ENCODE measurements around the gene HEATR1. TPM values are rescaled to one million over a fixed set of nuclear protein-coding genes. Genes with fewer than 3 reads are reported as not detected.

HEATR1 gene
- total and polyA plus RNA-seq, 3 experiments from 2014 or later, result 14.2 to 106 (median 101) TPM

DNA sequence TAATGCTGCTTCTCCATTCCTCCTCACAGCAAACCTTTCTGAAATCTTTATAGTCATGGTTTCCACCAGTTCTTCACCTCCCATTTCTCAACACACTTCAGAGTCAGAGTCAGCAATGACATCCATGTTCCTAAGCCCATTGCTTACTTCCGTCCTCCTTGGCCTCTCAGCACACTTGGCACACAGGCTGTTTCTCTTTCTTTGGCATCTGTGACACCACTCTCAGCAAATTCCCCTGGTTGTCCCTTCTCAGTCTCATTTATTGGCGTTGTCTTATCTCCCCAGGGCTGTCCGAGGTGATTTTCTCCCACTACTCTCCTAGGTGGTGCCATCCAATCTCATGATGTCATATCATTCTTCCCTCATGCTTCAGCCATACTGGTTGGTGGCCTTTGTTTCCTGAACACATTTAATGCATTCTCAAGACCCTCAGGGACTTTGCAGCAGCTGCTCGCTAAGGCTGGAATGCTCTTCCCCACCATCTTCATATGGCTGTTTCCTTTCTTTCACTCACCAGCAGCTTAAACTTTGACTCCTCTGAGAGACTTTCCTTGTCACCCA, 83.8 kb downstream of the HEATR1 start:
- H3K36me3 Mint-ChIP-seq, result peaks cover 0 to 13% (median 0%) of the 10 kb centered on the region in 3 donors
- peaks cover 0 to 2% of the 10 kb centered on the region in 2 donors for H3K27me3 Mint-ChIP-seq
- H3K4me3 ChIP-seq (ENCODE audit: low read length), result no peak overlapping the region
- peaks cover 13% of the 10 kb centered on the region for H3K4me1 ChIP-seq (ENCODE audit: insufficient read depth, low read length)
- ChIA-PET CTCF (interaction anchor here (1.2 kb wide), 1 partner anchor 12 kb away, joined by 3 read pairs; no protein-coding TSS in a partner anchor), POLR2A (no interaction called here)
- H3K9me3 Mint-ChIP-seq, result no peaks in the 10 kb centered on the region
- no peaks in the 10 kb centered on the region for H3K27me3 ChIP-seq (ENCODE audit: insufficient read depth, low read length, poor library complexity, severe bottlenecking)
- DNase-seq, result no peak
- peaks cover 41 to 63% (median 49%) of the 10 kb centered on the region in 3 donors for H3K4me1 Mint-ChIP-seq
- H3K4me3 Mint-ChIP-seq, result peak overlapping the region in 1 of 7 donors; percentile 98
- H3K27ac Mint-ChIP-seq, result peak overlapping the region in 2 of 8 donors; percentile 33 to 58
- no peaks in the 10 kb centered on the region for H3K36me3 ChIP-seq (ENCODE audit: insufficient read depth, low read length)
- no peak overlapping the region for H3K27ac ChIP-seq (ENCODE audit: low read depth, low read length)
- no peaks in the 10 kb centered on the region for H3K9me3 ChIP-seq (ENCODE audit: low read length)

DNA sequence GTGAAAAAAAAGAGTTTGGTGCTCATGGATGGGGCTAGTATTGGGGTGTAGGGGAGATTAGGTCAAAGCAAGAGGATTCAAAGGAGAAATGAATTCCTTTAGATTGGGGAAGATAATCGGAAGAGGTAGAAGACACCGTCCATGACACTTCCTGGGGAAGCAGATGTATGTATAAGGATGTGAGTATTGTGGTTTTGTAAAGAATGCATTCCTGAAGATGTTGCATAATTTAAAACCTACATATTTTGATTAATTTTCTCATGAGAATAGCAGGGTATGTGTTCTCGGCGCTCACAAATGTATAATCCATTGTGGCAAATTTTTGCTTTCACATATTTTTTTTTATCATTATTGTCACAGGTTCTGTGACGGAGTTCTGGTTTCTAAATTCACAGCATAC, 86.0 kb downstream of the HEATR1 start:
- peaks cover 0 to 2% (median 0%) of the 10 kb centered on the region in 3 donors for H3K36me3 Mint-ChIP-seq
- H3K4me1 ChIP-seq (ENCODE audit: insufficient read depth, low read length), result peaks cover 10% of the 10 kb centered on the region
- CTCF ChIA-PET, result interaction anchor here (2.4 kb wide), 1 partner anchor 10 kb away, joined by 8 read pairs; no protein-coding TSS in a partner anchor

DNA sequence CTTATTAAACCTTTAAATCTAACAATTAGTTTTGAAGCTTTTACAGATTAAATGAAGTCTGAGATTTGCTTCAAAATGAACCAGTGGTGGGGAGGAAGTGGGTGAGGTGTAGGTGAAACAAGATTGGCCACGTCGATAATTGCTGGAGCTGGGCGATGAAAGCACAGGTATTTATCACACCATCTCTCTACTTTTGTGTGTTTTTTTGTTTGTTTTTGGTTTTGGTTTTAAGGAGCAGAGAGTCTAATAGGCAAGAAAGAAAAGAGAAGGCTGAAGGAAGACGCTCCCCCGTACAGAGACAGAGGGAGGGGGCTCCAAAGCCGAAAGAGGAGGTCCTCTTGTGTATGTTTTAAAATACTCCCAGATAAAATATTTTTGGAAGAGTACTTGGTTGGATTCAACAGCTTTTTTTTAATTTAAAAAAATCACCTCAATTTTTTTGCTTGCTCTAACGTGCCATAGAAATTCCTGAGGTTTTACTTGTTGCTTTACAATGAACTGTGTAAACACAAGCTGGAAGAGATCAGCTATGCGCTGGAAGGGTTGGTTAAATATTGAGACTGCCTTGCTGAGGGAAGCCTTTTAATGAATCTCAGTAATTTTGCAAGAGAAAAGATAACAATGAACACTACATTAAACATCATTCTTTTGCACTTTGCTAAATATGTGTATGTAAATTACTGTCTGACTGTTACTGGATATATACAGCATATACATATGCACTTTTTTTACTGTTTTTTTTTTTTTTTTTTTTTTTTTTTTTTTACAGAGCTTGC, 87.2 kb downstream of the HEATR1 start:
- H3K4me1 Mint-ChIP-seq, result peaks cover 29 to 45% (median 33%) of the 10 kb centered on the region in 3 donors
- no peaks in the 10 kb centered on the region for H3K36me3 Mint-ChIP-seq
- Histone ChIP-seq H3K27me3 (ENCODE audit: insufficient read depth, low read length, poor library complexity, severe bottlenecking) (no peaks in the 10 kb centered on the region), H3K36me3 (ENCODE audit: insufficient read depth, low read length) (no peaks in the 10 kb centered on the region), H3K9me3 (ENCODE audit: low read length) (no peaks in the 10 kb centered on the region), H3K27ac (ENCODE audit: low read depth, low read length) (no peak overlapping the region), H3K4me3 (ENCODE audit: low read length) (peak overlapping the region; percentile 24), H3K4me1 (ENCODE audit: insufficient read depth, low read length) (peaks cover 7% of the 10 kb centered on the region)
- POLR2A ChIA-PET, result interaction anchor here (0.6 to 1.1 kb wide), 6 partner anchors 9 to 390 kb away, joined by 3 to 6 read pairs (median 4); no protein-coding TSS in a partner anchor
- H3K27me3 Mint-ChIP-seq, result no peaks in the 10 kb centered on the region
- peak overlapping the region; percentile 63 to 86 (median 77) for H3K4me3 Mint-ChIP-seq
- peak overlapping the region; percentile 78 to 97 (median 86) for H3K27ac Mint-ChIP-seq
- no peaks in the 10 kb centered on the region for H3K9me3 Mint-ChIP-seq
- DNase-seq, result peak in 4 of 5 donors; percentile 3 to 67 (median 44)
- CTCF ChIA-PET, result interaction anchor here (1.3 to 2.4 kb wide), 4 partner anchors 9 to 44 kb away, joined by 3 to 8 read pairs (median 4); no protein-coding TSS in a partner anchor

More for the DNA sequence above, 86.0 kb downstream of the HEATR1 start:
- peaks cover 34 to 55% (median 42%) of the 10 kb centered on the region in 3 donors for H3K4me1 Mint-ChIP-seq
- H3K36me3 ChIP-seq (ENCODE audit: insufficient read depth, low read length), result no peaks in the 10 kb centered on the region
- peak overlapping the region in 1 of 7 donors; percentile 47 for H3K4me3 Mint-ChIP-seq
- H3K9me3 Mint-ChIP-seq, result no peaks in the 10 kb centered on the region
- peak overlapping the region in 5 of 8 donors; percentile 2 to 71 (median 46) for H3K27ac Mint-ChIP-seq
- H3K27ac ChIP-seq (ENCODE audit: low read depth, low read length), result no peak overlapping the region
- no peak for DNase-seq
- no peak overlapping the region for H3K4me3 ChIP-seq (ENCODE audit: low read length)
- H3K27me3 ChIP-seq (ENCODE audit: insufficient read depth, low read length, poor library complexity, severe bottlenecking), result no peaks in the 10 kb centered on the region
- H3K27me3 Mint-ChIP-seq, result no peaks in the 10 kb centered on the region
- H3K9me3 ChIP-seq (ENCODE audit: low read length), result no peaks in the 10 kb centered on the region
- POLR2A ChIA-PET, result no interaction called here

DNA sequence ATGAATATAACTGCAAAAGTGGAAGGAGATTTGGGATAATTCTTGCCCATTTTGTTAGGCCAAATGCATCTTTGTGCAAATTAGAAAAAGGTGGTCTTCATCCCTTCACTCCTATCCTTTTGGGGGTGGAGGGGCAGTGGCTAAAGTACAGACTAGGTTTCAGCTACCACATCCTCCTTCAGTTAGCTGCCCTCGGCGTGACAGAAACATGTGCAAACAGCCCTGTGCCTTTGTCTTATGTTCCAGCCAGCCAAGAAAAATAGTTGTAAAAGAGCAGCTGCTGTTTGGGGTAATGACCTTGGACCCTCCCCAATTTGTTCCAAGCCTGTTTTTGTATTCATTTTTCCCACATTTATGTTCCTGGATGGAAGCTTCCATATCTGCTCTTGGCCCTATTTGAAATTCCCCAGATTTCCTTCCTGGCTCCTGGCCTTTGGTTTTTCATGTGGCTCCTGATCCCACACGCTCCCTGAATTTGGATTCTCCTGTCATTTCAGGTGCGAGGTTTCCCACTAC, 88.8 kb downstream of the HEATR1 start:
- Mint-ChIP-seq H3K4me1 (peaks cover 31 to 43% (median 33%) of the 10 kb centered on the region in 3 donors), H3K27ac (peak overlapping the region in 7 of 8 donors; percentile 64 to 97 (median 84)), H3K27me3 (no peaks in the 10 kb centered on the region), H3K4me3 (peak overlapping the region in 2 of 7 donors; percentile 66 to 84), H3K9me3 (no peaks in the 10 kb centered on the region), H3K36me3 (no peaks in the 10 kb centered on the region)
- no peak for DNase-seq
- peaks cover 7% of the 10 kb centered on the region for H3K4me1 ChIP-seq (ENCODE audit: insufficient read depth, low read length)
- ChIA-PET POLR2A (interaction anchor here (0.6 kb wide), 1 partner anchor 13 kb away, joined by 3 read pairs; no protein-coding TSS in a partner anchor), CTCF (interaction anchor here (2.4 kb wide), 1 partner anchor 12 kb away, joined by 5 read pairs; no protein-coding TSS in a partner anchor)
- no peaks in the 10 kb centered on the region for H3K36me3 ChIP-seq (ENCODE audit: insufficient read depth, low read length)
- no peaks in the 10 kb centered on the region for H3K9me3 ChIP-seq (ENCODE audit: low read length)
- no peak overlapping the region for H3K4me3 ChIP-seq (ENCODE audit: low read length)
- no peak overlapping the region for H3K27ac ChIP-seq (ENCODE audit: low read depth, low read length)
- no peaks in the 10 kb centered on the region for H3K27me3 ChIP-seq (ENCODE audit: insufficient read depth, low read length, poor library complexity, severe bottlenecking)

DNA sequence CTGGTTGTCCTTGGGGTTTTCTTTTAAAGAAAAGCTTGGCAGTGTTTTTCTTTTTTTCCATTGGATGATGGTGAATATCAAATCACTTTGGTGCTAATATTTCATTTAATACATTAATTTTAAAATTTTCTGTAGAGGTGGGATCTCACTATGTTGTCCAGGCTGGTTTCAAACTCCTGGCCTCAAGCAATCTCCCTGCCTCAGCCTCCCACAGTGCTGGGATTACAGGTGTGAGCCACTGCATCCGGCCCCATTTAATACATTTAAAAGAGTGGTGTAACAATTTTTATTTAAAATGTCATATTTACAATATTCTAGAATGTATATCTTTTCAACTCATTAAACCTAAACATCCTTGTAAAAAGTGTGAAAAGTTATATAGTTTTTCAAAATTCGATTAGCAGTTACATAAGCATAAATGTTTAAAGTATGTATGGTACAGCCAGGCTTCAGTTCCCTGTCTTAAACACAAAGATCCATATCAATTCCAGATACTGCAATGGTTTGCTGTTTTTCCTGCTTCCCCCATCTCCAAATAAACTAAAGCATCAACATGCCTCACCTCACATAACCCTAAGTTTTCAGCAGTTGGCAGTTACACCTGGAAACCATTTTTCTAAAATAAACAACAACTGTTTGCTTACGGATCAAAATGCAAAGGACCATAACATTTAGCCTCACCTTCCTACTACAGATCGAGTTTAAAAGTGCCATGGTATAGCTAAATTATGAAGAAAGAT, 89.4 kb downstream of the HEATR1 start:
- H3K36me3 ChIP-seq (ENCODE audit: insufficient read depth, low read length), result no peaks in the 10 kb centered on the region
- no peaks in the 10 kb centered on the region for H3K9me3 ChIP-seq (ENCODE audit: low read length)
- H3K4me3 ChIP-seq (ENCODE audit: low read length), result no peak overlapping the region
- Mint-ChIP-seq H3K9me3 (no peaks in the 10 kb centered on the region), H3K36me3 (no peaks in the 10 kb centered on the region), H3K27me3 (no peaks in the 10 kb centered on the region), H3K27ac (peak overlapping the region in 3 of 8 donors; percentile 15 to 47 (median 46)), H3K4me1 (peaks cover 33 to 46% (median 38%) of the 10 kb centered on the region in 3 donors), H3K4me3 (no peak overlapping the region)
- ChIA-PET CTCF (interaction anchor here (2.4 kb wide), 1 partner anchor 12 kb away, joined by 5 read pairs; no protein-coding TSS in a partner anchor), POLR2A (no interaction called here)
- H3K27ac ChIP-seq (ENCODE audit: low read depth, low read length), result no peak overlapping the region
- no peaks in the 10 kb centered on the region for H3K27me3 ChIP-seq (ENCODE audit: insufficient read depth, low read length, poor library complexity, severe bottlenecking)
- H3K4me1 ChIP-seq (ENCODE audit: insufficient read depth, low read length), result peaks cover 7% of the 10 kb centered on the region
- DNase-seq, result no peak

DNA sequence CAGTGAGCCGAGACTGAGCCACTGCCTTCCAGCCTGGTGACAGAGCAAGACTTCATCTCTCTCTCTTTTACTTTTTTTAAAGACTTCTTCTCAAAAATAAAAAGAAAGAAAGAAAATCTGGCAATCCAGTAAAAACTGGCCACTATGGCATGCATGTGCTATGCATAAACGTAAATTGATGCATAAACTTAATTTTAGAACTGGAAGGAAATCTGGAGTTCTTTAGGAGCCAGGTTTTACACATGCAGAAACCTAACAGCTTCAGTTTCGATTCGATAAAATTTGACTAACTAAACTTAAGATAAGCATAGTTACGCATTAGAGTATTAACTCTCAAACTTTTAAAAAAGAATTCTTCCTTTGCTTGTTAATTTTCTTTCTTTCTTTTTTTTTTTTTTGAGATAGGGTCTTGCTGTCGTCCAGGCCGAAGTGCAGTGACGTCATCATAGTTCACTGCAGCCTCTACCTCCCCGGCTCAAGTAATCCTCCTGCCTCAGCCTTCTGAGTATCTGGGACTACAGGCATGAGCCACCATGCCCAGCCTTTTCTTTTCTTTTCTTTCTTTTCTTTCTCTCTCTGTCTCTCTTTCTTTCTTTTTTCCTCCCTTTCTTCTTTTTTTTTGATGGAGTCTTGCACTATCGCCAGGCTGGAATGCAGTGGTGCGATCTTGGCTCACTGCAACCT, 92.4 kb downstream of the HEATR1 start:
- H3K4me3 Mint-ChIP-seq, result peak overlapping the region in 1 of 7 donors; percentile 46

More for the DNA sequence above, 92.4 kb downstream of the HEATR1 start:
- H3K27ac ChIP-seq (ENCODE audit: low read depth, low read length), result no peak overlapping the region
- H3K4me3 ChIP-seq (ENCODE audit: low read length), result no peak overlapping the region
- peaks cover 34 to 49% (median 48%) of the 10 kb centered on the region in 3 donors for H3K4me1 Mint-ChIP-seq
- no peaks in the 10 kb centered on the region for H3K36me3 ChIP-seq (ENCODE audit: insufficient read depth, low read length)
- DNase-seq, result no peak
- no peaks in the 10 kb centered on the region for H3K9me3 Mint-ChIP-seq
- no peaks in the 10 kb centered on the region for H3K9me3 ChIP-seq (ENCODE audit: low read length)
- no peaks in the 10 kb centered on the region for H3K27me3 Mint-ChIP-seq
- POLR2A ChIA-PET, result interaction anchor here (0.7 kb wide), 1 partner anchor 36 kb away, joined by 4 read pairs; no protein-coding TSS in a partner anchor
- CTCF ChIA-PET, result no interaction called here
- peaks cover 7% of the 10 kb centered on the region for H3K4me1 ChIP-seq (ENCODE audit: insufficient read depth, low read length)
- no peaks in the 10 kb centered on the region for H3K27me3 ChIP-seq (ENCODE audit: insufficient read depth, low read length, poor library complexity, severe bottlenecking)
- no peaks in the 10 kb centered on the region for H3K36me3 Mint-ChIP-seq
- H3K27ac Mint-ChIP-seq, result no peak overlapping the region

Data from CD8-positive, alpha-beta memory T cell (primary cell).